ENCODE data around the gene TBC1D20. TPM values are rescaled to one million over a fixed set of nuclear protein-coding genes. Genes with fewer than 3 reads are reported as not detected.
A peak's percentile ranks its signal among the peaks of the same experiment; 100 is the strongest.

The TBC1D20 gene
- total RNA-seq, 1 donor from 2014 or later, result 22.9 TPM

GRCh38 chr20:419556-420165 is 42.7 kb downstream of the TBC1D20 start:
- no peak for DNase-seq

- DNase-seq, result no peak
Observed at GRCh38 chr20:418858-419365, 43.4 kb downstream of the TBC1D20 start.

GRCh38 chr20:417801-418342 is 44.5 kb downstream of the TBC1D20 start:
- DNase-seq, result no peak

GRCh38 chr20:416950-417800 is 45.2 kb downstream of the TBC1D20 start:
- DNase-seq, result no peak

- DNase-seq, result no peak
Observed at GRCh38 chr20:415820-416322, 46.5 kb downstream of the TBC1D20 start.

- DNase-seq, result no peak
Observed at GRCh38 chr20:414161-414560, 48.2 kb downstream of the TBC1D20 start.

GRCh38 chr20:412081-412480 is 50.3 kb downstream of the TBC1D20 start:
- DNase-seq, result no peak

- DNase-seq, result no peak
Observed at GRCh38 chr20:409697-410559, 52.4 kb downstream of the TBC1D20 start.

- no peak for DNase-seq
Observed at GRCh38 chr20:408843-409696, 53.3 kb downstream of the TBC1D20 start.

- DNase-seq, result peak; percentile 68
Observed at GRCh38 chr20:407953-408842, 54.1 kb downstream of the TBC1D20 start, which contains the start of gene RBCK1. RBCK1 (plus strand) TSS chr20:408299; CDS start chr20:408758, 459 bp downstream.

GRCh38 chr20:407133-407952 is 55.0 kb downstream of the TBC1D20 start:
- peak; percentile 17 for DNase-seq

- DNase-seq, result no peak
Observed at GRCh38 chr20:406200-407132, 55.9 kb downstream of the TBC1D20 start.

- DNase-seq, result no peak
Observed at GRCh38 chr20:404088-404487, 58.2 kb downstream of the TBC1D20 start.

- no peak for DNase-seq
Observed at GRCh38 chr20:403582-403957, 58.8 kb downstream of the TBC1D20 start.

GRCh38 chr20:402898-403581 is 59.3 kb downstream of the TBC1D20 start:
- DNase-seq, result no peak

- DNase-seq, result no peak
Observed at GRCh38 chr20:402496-402885, 59.8 kb downstream of the TBC1D20 start.

Measured in skin of body (tissue), 2 donors.